Measurements from ENCODE around the gene DPP4.

- no peak for TF ChIP-seq CTCF (IDR thresholded peaks at IDR 0.05; ENCODE audit: poor library complexity)
- TF ChIP-seq EZH2 (IDR thresholded peaks at IDR 0.05; ENCODE audit: borderline replicate concordance) = no peak
These were observed 10.7 kb downstream of the DPP4 start for GRCh38 chr2:162063281-162063680.
